Fibroblast of the aortic adventitia (primary cell): ENCODE data around the gene SLC38A10. TPM values are rescaled to one million over a fixed set of nuclear protein-coding genes. Genes with fewer than 3 reads are reported as not detected.

ENCODE experiments used
- DNase-seq: peaks from one replicate; pipeline ENCODE4 v3.0.0-alpha.2; 2010; ENCODE audit warnings: low read depth
- H3K4me3 ChIP-seq: 2 replicates; pipeline ENCODE4 v1.5.1; 2011; ENCODE audit warnings: low read depth, mild to moderate bottlenecking, control low read depth, low read length, moderate library complexity
- CTCF ChIP-seq: IDR thresholded peaks from 2 replicates; pipeline ENCODE4 v1.5.1; 2011; ENCODE audit warnings: mild to moderate bottlenecking, low read length, control low read depth, inconsistent platforms; ENCODE audit not compliant: insufficient read depth
- total RNA-seq: library from RNA; depleted of rRNA; stranded (reverse); fragments of >200 nt; gene quantifications from 2 replicates; pipeline ENCODE4 v1.2.3, GENCODE V29; 2012; ENCODE audit warnings: low replicate concordance

Gene SLC38A10
- total RNA-seq, 1 donor, result 49.5 TPM

GRCh38 chr17:81203136-81203535 is 92.0 kb downstream of the SLC38A10 start:
- no peak overlapping the region for H3K4me3 ChIP-seq
- DNase-seq, result no peak
- no peak for TF ChIP-seq CTCF

GRCh38 chr17:81202318-81202717 is 92.8 kb downstream of the SLC38A10 start:
- no peak for TF ChIP-seq CTCF
- no peak for DNase-seq
- H3K4me3 ChIP-seq, result no peak overlapping the region

GRCh38 chr17:81200695-81201580 is 94.2 kb downstream of the SLC38A10 start:
- TF ChIP-seq CTCF, result peak; percentile 86
- no peak overlapping the region for H3K4me3 ChIP-seq
- peak; percentile 85 for DNase-seq

GRCh38 chr17:81200201-81200600 is 94.9 kb downstream of the SLC38A10 start:
- H3K4me3 ChIP-seq, result no peak overlapping the region
- DNase-seq, result no peak
- no peak for TF ChIP-seq CTCF

- TF ChIP-seq CTCF, result no peak
- H3K4me3 ChIP-seq, result no peak overlapping the region
- DNase-seq, result no peak
These were observed 95.7 kb downstream of the SLC38A10 start for GRCh38 chr17:81199482-81199830.

- no peak for TF ChIP-seq CTCF
- H3K4me3 ChIP-seq, result no peak overlapping the region
- no peak for DNase-seq
These were observed 96.2 kb downstream of the SLC38A10 start for GRCh38 chr17:81198826-81199481.
